Measurements from ENCODE around the gene PDE8B.

Gene PDE8B

DNA sequence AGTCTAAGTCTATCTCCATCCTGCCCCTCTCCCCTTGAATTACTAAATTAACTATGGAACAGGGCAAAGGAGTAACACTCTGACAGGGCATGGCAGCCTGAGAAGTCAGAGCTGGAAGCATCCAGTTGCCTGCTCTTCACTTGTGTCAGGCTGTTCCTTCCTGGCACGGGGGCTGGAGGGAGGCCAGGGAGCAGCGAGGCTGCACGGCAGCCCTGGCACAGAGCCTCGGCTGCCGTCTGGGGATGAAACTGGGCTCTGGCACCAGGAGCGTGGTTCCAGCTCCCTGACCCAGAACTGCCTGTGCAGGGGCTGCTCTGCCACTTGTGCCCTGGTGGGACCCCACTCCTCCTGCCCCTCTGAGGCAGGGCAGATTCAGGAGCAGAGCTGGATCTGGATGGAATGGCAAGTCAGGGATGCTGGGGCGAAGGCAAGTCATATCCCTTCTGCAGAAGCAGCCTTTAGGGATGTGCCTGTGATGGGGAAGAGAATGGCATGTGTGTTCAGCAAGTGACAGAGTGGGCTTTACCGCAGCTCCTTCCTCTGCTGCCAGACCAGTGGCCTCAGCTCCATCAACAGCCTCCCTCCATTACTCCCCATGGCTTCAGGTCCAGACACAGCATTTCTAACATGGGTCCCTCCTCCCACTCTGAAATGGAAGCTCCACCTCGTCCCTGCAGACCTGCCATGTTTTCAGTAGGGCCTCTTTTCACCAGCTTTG is 42.2 kb upstream of the PDE8B start:
- Histone ChIP-seq H3K36me3 (replicated peaks) (no peaks in the 10 kb centered on the region), H3K27me3 (replicated peaks) (no peaks in the 10 kb centered on the region), H3K4me3 (ENCODE audit: low read depth, low read length) (no peak overlapping the region), H3K27ac (peak overlapping the region; percentile 74)
- in situ Hi-C loops (cut with HindIII; ENCODE audit: low pct_ligation_motif_present, low sequenced_read_pairs), result no loop called here
- peak; percentile 56 for DNase-seq
- TF ChIP-seq, protein P1, sequence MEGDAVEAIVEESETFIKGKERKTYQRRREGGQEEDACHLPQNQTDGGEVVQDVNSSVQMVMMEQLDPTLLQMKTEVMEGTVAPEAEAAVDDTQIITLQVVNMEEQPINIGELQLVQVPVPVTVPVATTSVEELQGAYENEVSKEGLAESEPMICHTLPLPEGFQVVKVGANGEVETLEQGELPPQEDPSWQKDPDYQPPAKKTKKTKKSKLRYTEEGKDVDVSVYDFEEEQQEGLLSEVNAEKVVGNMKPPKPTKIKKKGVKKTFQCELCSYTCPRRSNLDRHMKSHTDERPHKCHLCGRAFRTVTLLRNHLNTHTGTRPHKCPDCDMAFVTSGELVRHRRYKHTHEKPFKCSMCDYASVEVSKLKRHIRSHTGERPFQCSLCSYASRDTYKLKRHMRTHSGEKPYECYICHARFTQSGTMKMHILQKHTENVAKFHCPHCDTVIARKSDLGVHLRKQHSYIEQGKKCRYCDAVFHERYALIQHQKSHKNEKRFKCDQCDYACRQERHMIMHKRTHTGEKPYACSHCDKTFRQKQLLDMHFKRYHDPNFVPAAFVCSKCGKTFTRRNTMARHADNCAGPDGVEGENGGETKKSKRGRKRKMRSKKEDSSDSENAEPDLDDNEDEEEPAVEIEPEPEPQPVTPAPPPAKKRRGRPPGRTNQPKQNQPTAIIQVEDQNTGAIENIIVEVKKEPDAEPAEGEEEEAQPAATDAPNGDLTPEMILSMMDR (IDR thresholded peaks at IDR 0.05; ENCODE audit: low read depth, low read length, missing control alignments), result no peak

DNA sequence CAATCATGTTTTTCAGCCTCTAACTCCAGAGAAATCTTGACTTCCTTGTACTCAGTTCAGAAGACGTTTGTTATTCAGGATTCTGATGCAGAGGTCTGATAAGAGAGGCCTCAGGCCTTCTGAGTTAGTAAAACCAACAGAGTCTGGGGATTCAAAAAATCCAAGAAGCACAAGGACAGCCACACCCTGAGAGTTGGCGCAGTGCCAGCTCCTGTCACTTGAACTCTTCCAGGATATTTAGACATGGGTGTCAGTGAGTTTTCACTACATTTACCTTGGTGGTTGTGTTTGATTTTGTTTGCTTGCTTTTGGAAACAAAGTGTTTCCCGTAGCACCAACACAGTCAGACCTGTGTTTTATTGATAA is 41.6 kb upstream of the PDE8B start:
- peak; percentile 20 for DNase-seq
- Histone ChIP-seq H3K27ac (peak overlapping the region; percentile 74), H3K4me3 (ENCODE audit: low read depth, low read length) (no peak overlapping the region), H3K27me3 (replicated peaks) (no peaks in the 10 kb centered on the region), H3K36me3 (replicated peaks) (no peaks in the 10 kb centered on the region)
- in situ Hi-C loops (cut with HindIII; ENCODE audit: low pct_ligation_motif_present, low sequenced_read_pairs), result no loop called here
- TF ChIP-seq, protein P1 (IDR thresholded peaks at IDR 0.05; ENCODE audit: low read depth, low read length, missing control alignments), result no peak

DNA sequence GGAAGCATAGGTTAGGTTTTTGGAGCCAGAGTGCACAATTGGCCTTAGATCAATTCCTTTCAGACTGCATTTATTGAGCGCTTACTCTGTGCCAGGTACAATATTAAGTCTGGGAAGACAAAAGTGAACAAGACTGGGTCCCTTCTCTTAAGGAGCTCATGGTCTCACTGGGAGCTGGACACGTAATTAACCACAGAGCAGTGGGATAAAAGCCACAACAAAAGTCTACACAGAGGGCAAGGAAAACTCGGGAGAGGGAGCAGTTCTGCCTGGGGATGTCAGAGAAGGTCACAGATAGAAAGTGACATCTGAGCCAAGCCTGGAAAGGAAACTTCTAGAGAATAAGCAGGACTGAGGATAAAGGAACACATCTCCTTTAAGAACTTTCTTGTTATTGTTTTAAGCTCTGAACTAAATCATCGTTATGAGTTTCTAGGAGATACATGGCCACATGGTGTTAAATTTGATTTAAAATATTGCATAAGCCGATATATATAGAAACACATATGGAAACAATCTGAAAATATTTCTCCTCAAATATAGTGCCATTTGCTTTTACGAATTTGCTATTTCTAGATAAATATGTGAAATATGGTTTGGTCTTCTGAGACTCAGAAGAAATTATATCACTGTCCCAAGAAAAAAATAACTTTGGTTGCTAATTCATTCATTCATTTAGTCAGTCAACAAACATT is 40.1 kb upstream of the PDE8B start:
- TF ChIP-seq, protein P1 (IDR thresholded peaks at IDR 0.05; ENCODE audit: low read depth, low read length, missing control alignments), result no peak
- H3K27me3 ChIP-seq (replicated peaks), result no peaks in the 10 kb centered on the region
- H3K27ac ChIP-seq, result no peak overlapping the region
- DNase-seq, result no peak
- in situ Hi-C loops (cut with HindIII; ENCODE audit: low pct_ligation_motif_present, low sequenced_read_pairs), result no loop called here
- no peak overlapping the region for H3K4me3 ChIP-seq (ENCODE audit: low read depth, low read length)
- H3K36me3 ChIP-seq (replicated peaks), result no peaks in the 10 kb centered on the region

DNA sequence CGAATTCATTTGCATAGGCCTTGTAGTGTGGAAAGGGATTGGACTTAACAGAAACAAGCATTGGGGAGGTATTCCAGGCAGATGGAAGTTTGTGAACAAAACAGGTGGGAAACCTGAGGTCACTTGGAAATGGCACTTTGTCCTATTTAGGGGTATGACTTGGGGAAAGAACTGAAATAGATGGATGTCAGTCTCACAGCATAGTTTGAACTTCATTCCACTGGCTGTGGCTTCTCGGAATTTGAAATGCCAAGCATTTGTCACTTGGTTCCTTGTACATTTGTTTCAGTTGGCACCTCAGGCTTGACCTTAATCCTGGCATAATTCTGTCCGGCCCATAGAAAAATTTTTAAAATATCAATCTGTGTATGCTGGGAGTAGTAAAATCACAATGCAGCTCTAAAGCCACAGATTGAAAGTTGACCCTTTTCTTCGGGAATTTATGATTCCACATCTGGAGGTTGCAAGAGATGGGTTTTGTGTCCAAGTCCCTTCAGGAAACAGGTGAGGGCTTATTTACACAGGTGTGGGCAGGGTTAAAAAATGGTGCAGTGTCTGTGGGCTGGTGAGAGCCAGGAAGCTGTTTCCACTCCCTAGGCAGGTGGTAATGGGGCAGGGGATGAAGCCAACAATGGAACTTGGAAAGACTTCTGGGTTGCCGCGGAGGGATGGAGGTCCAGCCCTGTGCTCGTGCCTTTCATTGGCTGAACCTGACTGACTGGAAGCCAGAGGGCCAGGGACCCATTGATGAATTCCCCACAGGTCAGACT is 39.2 kb upstream of the PDE8B start:
- Histone ChIP-seq H3K27ac (no peak overlapping the region), H3K27me3 (replicated peaks) (no peaks in the 10 kb centered on the region), H3K36me3 (replicated peaks) (no peaks in the 10 kb centered on the region), H3K4me3 (ENCODE audit: low read depth, low read length) (no peak overlapping the region)
- in situ Hi-C loops (cut with HindIII; ENCODE audit: low pct_ligation_motif_present, low sequenced_read_pairs), result no loop called here
- TF ChIP-seq, protein P1 (IDR thresholded peaks at IDR 0.05; ENCODE audit: low read depth, low read length, missing control alignments), result no peak
- DNase-seq, result no peak

DNA sequence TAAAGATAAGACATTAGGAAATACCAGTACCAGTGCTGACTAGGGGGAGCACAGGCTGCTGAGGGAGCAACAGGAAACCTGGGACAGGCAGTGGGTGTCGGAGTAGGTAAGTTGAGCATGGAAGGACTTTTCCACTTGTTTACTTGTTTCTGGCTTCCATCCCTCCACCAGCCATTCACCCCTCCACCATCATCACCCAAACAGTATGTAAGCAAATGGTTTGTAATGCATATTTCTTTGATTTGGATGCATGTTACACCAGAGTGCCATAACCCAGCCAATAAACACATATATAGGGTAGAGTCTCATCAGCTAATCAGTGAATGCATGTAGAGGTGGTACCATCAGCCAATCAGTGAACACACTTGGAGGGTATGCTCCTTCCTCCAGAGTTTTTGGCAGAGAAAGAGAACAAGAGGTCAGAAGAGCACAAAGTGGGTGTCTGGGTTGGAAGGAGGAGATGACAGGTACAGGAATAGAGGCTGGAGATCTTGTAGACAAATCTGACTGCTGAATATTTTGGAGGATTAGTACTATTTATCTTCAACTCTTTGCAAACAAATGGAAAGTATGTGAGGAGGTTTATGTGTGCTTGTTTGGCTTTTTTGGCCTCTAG is 37.7 kb upstream of the PDE8B start:
- in situ Hi-C loops (cut with HindIII; ENCODE audit: low pct_ligation_motif_present, low sequenced_read_pairs), result no loop called here
- Histone ChIP-seq H3K36me3 (replicated peaks) (no peaks in the 10 kb centered on the region), H3K27ac (no peak overlapping the region), H3K4me3 (ENCODE audit: low read depth, low read length) (no peak overlapping the region), H3K27me3 (replicated peaks) (no peaks in the 10 kb centered on the region)
- DNase-seq, result no peak
- TF ChIP-seq, protein P1 (IDR thresholded peaks at IDR 0.05; ENCODE audit: low read depth, low read length, missing control alignments), result no peak

All from brain microvascular endothelial cell (primary cell).